HCT116 (cell line): ENCODE results near the gene SMAD7. TPM values are rescaled to one million over a fixed set of nuclear protein-coding genes. Genes with fewer than 3 reads are reported as not detected.

Source experiments
- ATAC-seq: fragments of 200-7000 bp; cut with Tn5 transposase; 2 replicates; pipeline ENCODE4 v1.9.1; 2020; ENCODE audit warnings: mild to moderate bottlenecking, moderate library complexity
- BruUV-seq: library from RNA; stranded (reverse); fragments of 400-500 nt; replicated peaks from 2 replicates; lab custom pipeline; 2021; lab: Mats Ljungman, UMichigan
- CTCF ChIA-PET: fragments of 300-600 bp; sonication (Branson Sonifier 250); formaldehyde crosslinking; loops from one replicate; lab custom pipeline; 2021; ENCODE audit warnings: antibody characterized with exemption; lab: Charles Lee
- POLR2A ChIA-PET: fragments of 300-600, 350-600 bp; sonication (Branson Sonifier 250); formaldehyde crosslinking; loops from one replicate; lab custom pipeline; 2021; ENCODE audit warnings: antibody characterized with exemption; lab: Charles Lee
- RAD21 ChIA-PET, 2 experiments: fragments of 300-600 bp; sonication (Branson Sonifier 250); formaldehyde crosslinking; loops; one replicate each; lab custom pipeline; 2023; ENCODE audit warnings: low total read pairs in 2 of 2; ENCODE audit not compliant: uncharacterized antibody in 2 of 2, unreplicated experiment in 2 of 2, low non-redundant PET in 1 of 2; lab: Charles Lee
- DNase-seq: peaks from one replicate; pipeline ENCODE4 v3.0.0-alpha.2; 2010; ENCODE audit warnings: low read depth, low spot score
- H2AFZ ChIP-seq: fragments of 200-600 bp; shearing (Covaris generic), sonication (generic); 2 replicates; pipeline ENCODE4 v1.6.1; 2017; ENCODE audit warnings: low read depth, mixed run types, mixed read lengths, antibody characterized with exemption, low read length; ENCODE audit not compliant: poor library complexity, severe bottlenecking
- H3K27ac ChIP-seq: 2 replicates; pipeline ENCODE4 v1.5.1; 2012; ENCODE audit warnings: low read depth, low read length
- H3K27me3 ChIP-seq: fragments of 200-600 bp; sonication (generic); 2 replicates; pipeline ENCODE4 v1.6.1; 2016; ENCODE audit warnings: mixed run types, low read length, mixed read lengths; ENCODE audit not compliant: insufficient read depth
- H3K36me3 ChIP-seq, 2 experiments: fragments of 200-500 bp in 1 of 2; fragments of 200-600 bp in 1 of 2; sonication (Bioruptor generic) in 1 of 2; sonication (generic) in 1 of 2; 2 replicates each; pipeline versions ENCODE4 v1.5.1 to v1.6.1; 2014 to 2016; ENCODE audit warnings: low read length in 2 of 2, inconsistent platforms in 1 of 2, mixed read lengths in 1 of 2, mixed run types in 1 of 2; ENCODE audit not compliant: insufficient read depth in 2 of 2, control insufficient read depth in 1 of 2
- H3K4me1 ChIP-seq, 2 experiments: fragments of 200-600 bp in 1 of 2; sonication (generic) in 1 of 2; 2 replicates each; pipeline versions ENCODE4 v1.5.1 to v1.6.1; 2012 to 2017; ENCODE audit warnings: low read length in 2 of 2, inconsistent platforms in 1 of 2, mild to moderate bottlenecking in 1 of 2, mixed read lengths in 1 of 2, mixed run types in 1 of 2, moderate library complexity in 1 of 2; ENCODE audit not compliant: insufficient read depth in 2 of 2, control insufficient read depth in 1 of 2
- H3K4me2 ChIP-seq: fragments of 200-600 bp; sonication (generic); 2 replicates; pipeline ENCODE4 v1.6.1; 2017; ENCODE audit warnings: mixed run types, low read length, mixed read lengths
- H3K4me3 ChIP-seq, 2 experiments: fragments of 200-600 bp in 1 of 2; sonication (generic) in 1 of 2; replicated peaks in 1 of 2; 2 replicates each; pipeline ENCODE4 v1.5.1; 2011 to 2016; ENCODE audit warnings: low read length in 2 of 2, control low read depth in 1 of 2, low read depth in 1 of 2, mild to moderate bottlenecking in 1 of 2, mixed read lengths in 1 of 2, mixed run types in 1 of 2
- H3K79me2 ChIP-seq: fragments of 200-600 bp; sonication (generic); 2 replicates; pipeline ENCODE4 v1.6.1; 2017; ENCODE audit warnings: mild to moderate bottlenecking, mixed run types, low read length, moderate library complexity, mixed read lengths; ENCODE audit not compliant: insufficient read depth
- H3K9ac ChIP-seq: fragments of 200-600 bp; sonication (generic); 2 replicates; pipeline ENCODE4 v1.6.1; 2016; ENCODE audit warnings: low read length, mixed read lengths
- H3K9me2 ChIP-seq: fragments of 200-600 bp; sonication (generic), shearing (Covaris generic); 2 replicates; pipeline ENCODE4 v1.6.1; 2017; ENCODE audit warnings: mixed run types, mild to moderate bottlenecking, moderate library complexity; ENCODE audit not compliant: insufficient read depth
- H3K9me3 ChIP-seq, 2 experiments: fragments of 200-500 bp in 1 of 2; fragments of 200-600 bp in 1 of 2; sonication (Bioruptor generic) in 1 of 2; sonication (generic) in 1 of 2; 2 replicates each; pipeline ENCODE4 v1.6.1; 2014 to 2017; ENCODE audit warnings: low read length in 2 of 2, mixed read lengths in 2 of 2, inconsistent platforms in 1 of 2, low read depth in 1 of 2, mild to moderate bottlenecking in 1 of 2, mixed run types in 1 of 2, moderate library complexity in 1 of 2; ENCODE audit not compliant: control insufficient read depth in 1 of 2, insufficient read depth in 1 of 2
- H4K20me1 ChIP-seq: fragments of 200-600 bp; sonication (generic), shearing (Covaris generic); 2 replicates; pipeline ENCODE4 v1.6.1; 2017; ENCODE audit warnings: mixed run types, mild to moderate bottlenecking, moderate library complexity; ENCODE audit not compliant: insufficient read depth
- JUND ChIP-seq: IDR thresholded peaks from 2 replicates; pipeline ENCODE4 v1.6.1; 2012
- POLR2A ChIP-seq: IDR thresholded peaks from 2 replicates; pipeline ENCODE4 v1.7.0; 2011; ENCODE audit warnings: borderline replicate concordance; ENCODE audit not compliant: insufficient read depth, insufficient read length; ENCODE audit errors: extremely low read depth
- TCF7L2 ChIP-seq: IDR thresholded peaks from 2 replicates; pipeline ENCODE4 v1.7.0; 2011; ENCODE audit warnings: borderline replicate concordance, inconsistent platforms; ENCODE audit not compliant: insufficient read depth, insufficient read length; ENCODE audit errors: extremely low read depth
- intact Hi-C: fragments of 100-400 bp; cut with micrococcal nuclease; formaldehyde crosslinking; loops from 2 replicates; pipeline ENCODE4 v1.10.0; 2022
- total RNA-seq: library from RNA; stranded (reverse); gene quantifications from one replicate; pipeline ENCODE4 v1.2.1, GENCODE V29; 2021; ENCODE audit not compliant: unreplicated experiment
- TF ChIP-seq, protein P1 (sequence below): IDR thresholded peaks from 2 replicates; pipeline ENCODE4 v1.6.1; 2011; ENCODE audit warnings: mild to moderate bottlenecking, low read length, moderate library complexity; ENCODE audit not compliant: insufficient replicate concordance; ENCODE audit errors: extremely low read depth
- TF ChIP-seq, protein P2 (sequence below): IDR thresholded peaks from 2 replicates; pipeline ENCODE4 v1.6.1; 2012; ENCODE audit warnings: low read depth
- TF ChIP-seq, protein P3 (sequence below): IDR thresholded peaks from 2 replicates; pipeline ENCODE4 v1.6.1; 2012

The SMAD7 gene
- total RNA-seq, 1 experiment from 2014 or later = 7.2 TPM

DNA sequence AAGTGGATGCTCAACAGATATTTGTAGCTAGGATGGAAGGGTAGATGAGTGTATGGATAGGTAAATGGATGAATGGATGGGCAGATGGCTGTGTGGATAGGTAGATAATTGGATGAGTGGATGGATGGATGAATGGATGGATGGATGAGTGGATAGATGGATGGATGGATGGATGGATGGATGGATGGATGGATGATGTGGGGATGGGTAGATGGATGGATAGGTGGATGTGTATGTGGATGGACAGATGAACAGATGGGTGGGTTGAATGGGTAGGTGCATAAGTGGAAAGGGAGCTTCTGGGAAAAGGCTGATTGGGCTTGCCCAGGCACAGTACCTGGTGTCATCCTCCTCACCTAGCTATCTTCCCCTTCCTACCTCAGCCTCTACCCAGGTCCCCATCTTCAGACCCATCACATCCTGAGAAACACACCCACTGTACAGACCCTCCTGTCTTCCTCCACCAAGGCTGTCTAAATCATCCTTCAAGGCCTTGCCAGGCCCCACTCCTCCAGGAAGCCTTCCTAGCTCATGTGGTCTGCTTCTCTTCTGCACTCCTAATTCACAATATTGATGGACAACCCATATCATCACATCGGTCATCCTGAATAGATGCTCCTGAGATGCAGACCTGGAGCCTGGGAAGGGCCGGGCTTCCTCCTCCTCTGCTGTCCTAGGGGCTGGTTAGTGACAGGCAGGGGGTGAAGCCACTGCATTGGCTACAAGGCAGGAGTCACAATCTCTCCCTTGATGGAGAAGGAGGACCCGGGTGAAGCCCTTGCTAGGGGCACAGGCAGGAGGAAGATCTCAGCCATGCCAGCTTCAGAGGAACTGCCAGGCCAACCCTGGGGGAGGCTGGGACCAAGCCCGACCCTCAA is 49.4 kb downstream of the SMAD7 start:
- Histone ChIP-seq H3K9me2 (no peaks in the 10 kb centered on the region), H3K79me2 (no peaks in the 10 kb centered on the region)
- ATAC-seq = no peak
- RAD21 ChIA-PET = no interaction called here
- no TSS peak for BruUV-seq
- TF ChIP-seq TCF7L2 = no peak
- TF ChIP-seq, protein P1, sequence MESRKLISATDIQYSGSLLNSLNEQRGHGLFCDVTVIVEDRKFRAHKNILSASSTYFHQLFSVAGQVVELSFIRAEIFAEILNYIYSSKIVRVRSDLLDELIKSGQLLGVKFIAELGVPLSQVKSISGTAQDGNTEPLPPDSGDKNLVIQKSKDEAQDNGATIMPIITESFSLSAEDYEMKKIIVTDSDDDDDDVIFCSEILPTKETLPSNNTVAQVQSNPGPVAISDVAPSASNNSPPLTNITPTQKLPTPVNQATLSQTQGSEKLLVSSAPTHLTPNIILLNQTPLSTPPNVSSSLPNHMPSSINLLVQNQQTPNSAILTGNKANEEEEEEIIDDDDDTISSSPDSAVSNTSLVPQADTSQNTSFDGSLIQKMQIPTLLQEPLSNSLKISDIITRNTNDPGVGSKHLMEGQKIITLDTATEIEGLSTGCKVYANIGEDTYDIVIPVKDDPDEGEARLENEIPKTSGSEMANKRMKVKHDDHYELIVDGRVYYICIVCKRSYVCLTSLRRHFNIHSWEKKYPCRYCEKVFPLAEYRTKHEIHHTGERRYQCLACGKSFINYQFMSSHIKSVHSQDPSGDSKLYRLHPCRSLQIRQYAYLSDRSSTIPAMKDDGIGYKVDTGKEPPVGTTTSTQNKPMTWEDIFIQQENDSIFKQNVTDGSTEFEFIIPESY = no peak
- TF ChIP-seq, protein P2, sequence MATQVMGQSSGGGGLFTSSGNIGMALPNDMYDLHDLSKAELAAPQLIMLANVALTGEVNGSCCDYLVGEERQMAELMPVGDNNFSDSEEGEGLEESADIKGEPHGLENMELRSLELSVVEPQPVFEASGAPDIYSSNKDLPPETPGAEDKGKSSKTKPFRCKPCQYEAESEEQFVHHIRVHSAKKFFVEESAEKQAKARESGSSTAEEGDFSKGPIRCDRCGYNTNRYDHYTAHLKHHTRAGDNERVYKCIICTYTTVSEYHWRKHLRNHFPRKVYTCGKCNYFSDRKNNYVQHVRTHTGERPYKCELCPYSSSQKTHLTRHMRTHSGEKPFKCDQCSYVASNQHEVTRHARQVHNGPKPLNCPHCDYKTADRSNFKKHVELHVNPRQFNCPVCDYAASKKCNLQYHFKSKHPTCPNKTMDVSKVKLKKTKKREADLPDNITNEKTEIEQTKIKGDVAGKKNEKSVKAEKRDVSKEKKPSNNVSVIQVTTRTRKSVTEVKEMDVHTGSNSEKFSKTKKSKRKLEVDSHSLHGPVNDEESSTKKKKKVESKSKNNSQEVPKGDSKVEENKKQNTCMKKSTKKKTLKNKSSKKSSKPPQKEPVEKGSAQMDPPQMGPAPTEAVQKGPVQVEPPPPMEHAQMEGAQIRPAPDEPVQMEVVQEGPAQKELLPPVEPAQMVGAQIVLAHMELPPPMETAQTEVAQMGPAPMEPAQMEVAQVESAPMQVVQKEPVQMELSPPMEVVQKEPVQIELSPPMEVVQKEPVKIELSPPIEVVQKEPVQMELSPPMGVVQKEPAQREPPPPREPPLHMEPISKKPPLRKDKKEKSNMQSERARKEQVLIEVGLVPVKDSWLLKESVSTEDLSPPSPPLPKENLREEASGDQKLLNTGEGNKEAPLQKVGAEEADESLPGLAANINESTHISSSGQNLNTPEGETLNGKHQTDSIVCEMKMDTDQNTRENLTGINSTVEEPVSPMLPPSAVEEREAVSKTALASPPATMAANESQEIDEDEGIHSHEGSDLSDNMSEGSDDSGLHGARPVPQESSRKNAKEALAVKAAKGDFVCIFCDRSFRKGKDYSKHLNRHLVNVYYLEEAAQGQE = no peak
- TF ChIP-seq, protein P3, sequence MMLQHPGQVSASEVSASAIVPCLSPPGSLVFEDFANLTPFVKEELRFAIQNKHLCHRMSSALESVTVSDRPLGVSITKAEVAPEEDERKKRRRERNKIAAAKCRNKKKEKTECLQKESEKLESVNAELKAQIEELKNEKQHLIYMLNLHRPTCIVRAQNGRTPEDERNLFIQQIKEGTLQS = no peak
- no peak for TF ChIP-seq JUND
- TF ChIP-seq POLR2A = no peak
- TF ChIP-seq, all 23 proteins: peak for 0
- DNase-seq = no peak
- Histone ChIP-seq H3K9ac (0 out of 2 replicates have a peak overlapping the region, but pooled peaks have one; percentile 17), H3K4me2 (peak overlapping the region; percentile 58), H3K4me3 (peak overlapping the region in 1 of 2 experiments; percentile 22; a peak in 1 of 4 replicates), H4K20me1 (no peaks in the 10 kb centered on the region), H3K4me1 (peaks cover 23 to 35% of the 10 kb centered on the region in 2 experiments), H3K9me3 (no peaks in the 10 kb centered on the region), H3K36me3 (no peaks in the 10 kb centered on the region), H3K27ac (no peak overlapping the region), H2AFZ (no peak overlapping the region), H3K27me3 (peaks cover 23% of the 10 kb centered on the region; the same call in 1 of the 2 replicates)
- ChIA-PET CTCF (no interaction called here), POLR2A (no interaction called here)
- intact Hi-C loops = no loop called here
